Neural progenitor cell (in vitro differentiated cells): ENCODE results near the gene MAPK12. TPM values are rescaled to one million over a fixed set of nuclear protein-coding genes. Genes with fewer than 3 reads are reported as not detected.

ENCODE experiments used
- DNase-seq: peaks from one replicate; pipeline ENCODE4 v3.0.0-alpha.2; 2016; ENCODE audit warnings: low spot score
- H2AFZ ChIP-seq: fragments of 200-600 bp; sonication (generic); replicated peaks from 2 replicates; pipeline ENCODE4 v1.6.1; 2016; ENCODE audit warnings: antibody characterized with exemption
- H3F3A ChIP-seq: fragments of 200-600 bp; sonication (generic); 2 replicates; pipeline ENCODE4 v1.6.1; 2016; ENCODE audit warnings: antibody characterized with exemption, low read depth
- H3K27ac ChIP-seq: fragments of 200-600 bp; sonication (generic); 2 replicates; pipeline ENCODE4 v1.5.1; 2016; ENCODE audit warnings: mild to moderate bottlenecking
- H3K27me3 ChIP-seq: fragments of 200-600 bp; sonication (generic); 2 replicates; pipeline ENCODE4 v1.6.1; 2016; ENCODE audit warnings: mild to moderate bottlenecking, moderate library complexity
- H3K36me3 ChIP-seq: fragments of 200-600 bp; sonication (generic); 2 replicates; pipeline ENCODE4 v1.5.1; 2016
- H3K4me1 ChIP-seq: fragments of 200-600 bp; sonication (generic); 2 replicates; pipeline ENCODE4 v1.6.1; 2016; ENCODE audit warnings: mixed run types
- H3K4me2 ChIP-seq: fragments of 200-600 bp; sonication (generic); 2 replicates; pipeline ENCODE4 v1.6.1; 2016
- H3K4me3 ChIP-seq: fragments of 200-600 bp; sonication (generic); 2 replicates; pipeline ENCODE4 v1.5.1; 2016
- H3K79me2 ChIP-seq: fragments of 200-600 bp; sonication (generic); 2 replicates; pipeline ENCODE4 v1.6.1; 2016; ENCODE audit warnings: low read depth
- H3K9ac ChIP-seq: fragments of 200-600 bp; sonication (generic); 2 replicates; pipeline ENCODE4 v1.6.1; 2016
- H3K9me3 ChIP-seq: fragments of 200-600 bp; sonication (generic); 2 replicates; pipeline ENCODE4 v1.5.1; 2016; ENCODE audit warnings: low read depth
- H4K20me1 ChIP-seq: fragments of 200-600 bp; sonication (generic); 2 replicates; pipeline ENCODE4 v1.6.1; 2016; ENCODE audit warnings: low read depth
- H3K27ac Mint-ChIP-seq: 3 replicates; pipeline ENCODE4 v1.8.0; 2021; ENCODE audit warnings: mixed read lengths
- H3K27me3 Mint-ChIP-seq: 2 replicates; pipeline ENCODE4 v1.8.0; 2022; ENCODE audit warnings: low read depth, mild to moderate bottlenecking, inconsistent platforms, moderate library complexity, mixed read lengths; ENCODE audit not compliant: insufficient read depth
- H3K36me3 Mint-ChIP-seq: 3 replicates; pipeline ENCODE4 v1.8.0; 2021; ENCODE audit warnings: mixed read lengths
- H3K4me1 Mint-ChIP-seq: 3 replicates; pipeline ENCODE4 v1.8.0; 2021; ENCODE audit warnings: mixed read lengths
- H3K4me3 Mint-ChIP-seq: 3 replicates; pipeline ENCODE4 v1.8.0; 2021; ENCODE audit warnings: mild to moderate bottlenecking, moderate library complexity, mixed read lengths
- H3K9me3 Mint-ChIP-seq: 3 replicates; pipeline ENCODE4 v1.8.0; 2020; ENCODE audit warnings: mixed read lengths
- EZH2 ChIP-seq: fragments of 200-600 bp; sonication (generic); IDR thresholded peaks from 2 replicates; pipeline ENCODE4 v1.6.1; 2017; ENCODE audit warnings: antibody characterized with exemption, mild to moderate bottlenecking, moderate library complexity
- EZH2phosphoT487 ChIP-seq: fragments of 200-600 bp; sonication (generic); IDR thresholded peaks from 2 replicates; pipeline ENCODE4 v1.6.1; 2017; ENCODE audit warnings: antibody characterized with exemption
- total RNA-seq: library from RNA; depleted of rRNA; stranded (reverse); fragments of >200 nt; gene quantifications from 2 replicates; pipeline ENCODE4 v1.2.3, GENCODE V29; 2015; ENCODE audit warnings: low replicate concordance
- TF ChIP-seq, protein P1 (sequence below): fragments of 200-600 bp; sonication (generic); IDR thresholded peaks from 2 replicates; pipeline ENCODE4 v1.5.1; 2017; ENCODE audit warnings: antibody characterized with exemption, mild to moderate bottlenecking

Gene MAPK12
- 18.7 and 28.4 TPM in 2 replicates for total RNA-seq

DNA sequence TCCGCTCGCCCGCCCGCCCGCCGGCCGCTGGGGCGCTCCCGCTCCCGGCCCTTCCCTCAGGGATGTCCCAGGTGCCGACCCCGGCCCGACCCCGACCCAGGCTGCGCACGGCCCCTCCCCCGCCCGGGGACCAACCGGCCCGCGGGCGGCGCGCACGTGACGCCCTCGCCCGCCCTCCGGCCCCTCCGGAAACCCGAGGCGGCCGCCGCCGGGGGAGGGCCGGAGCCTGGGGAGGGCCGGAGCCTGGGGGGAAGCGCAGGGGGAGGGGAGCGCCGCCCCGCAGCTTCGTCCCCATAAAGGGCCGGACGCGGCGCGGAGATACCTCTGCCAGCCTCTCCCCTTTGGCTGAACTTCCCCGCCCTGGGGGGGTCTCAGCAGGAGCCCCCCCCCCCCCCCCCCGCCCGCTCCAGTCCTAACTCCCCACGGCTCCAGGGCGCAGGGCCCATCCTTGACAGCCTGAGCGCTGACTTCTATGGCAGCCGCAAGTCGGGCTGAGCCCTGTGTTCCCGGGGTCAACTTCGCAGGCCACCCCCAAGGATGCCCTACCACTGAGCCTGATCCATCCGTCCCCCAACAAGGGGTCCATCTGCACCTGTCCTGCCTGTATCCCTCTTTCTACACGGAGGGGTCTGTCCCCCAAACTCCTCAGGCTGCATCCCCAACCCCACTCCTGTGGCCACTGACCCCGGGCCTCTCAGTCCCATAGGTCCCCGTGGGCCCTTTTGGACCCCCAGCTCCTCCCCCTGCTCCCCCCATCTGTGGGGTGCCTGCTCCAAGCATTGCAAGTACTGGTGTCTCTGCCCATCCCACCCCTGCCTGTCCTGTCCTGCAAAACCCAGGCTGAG is at the start of gene MAPK12:
MAPK12 (minus strand) TSS at position 69 of the 845 bp plus-strand sequence. CDS start 174 bp downstream, outside the sequence.
- Mint-ChIP-seq H3K4me3 (peak within 1 kb of the TSS; percentile 85), H3K36me3 (no peaks in the 10 kb centered on the region), H3K4me1 (peaks cover 4% of the 10 kb centered on the region), H3K27me3 (peaks cover 8% of the 10 kb centered on the region), H3K27ac (no peak within 1 kb of the TSS), H3K9me3 (peaks cover 2% of the 10 kb centered on the region)
- Histone ChIP-seq H3K4me3 (peak within 1 kb of the TSS; percentile 74), H3F3A (peaks cover 5% of the 10 kb centered on the region), H3K9me3 (no peaks in the 10 kb centered on the region), H3K27ac (no peak within 1 kb of the TSS), H3K36me3 (no peaks in the 10 kb centered on the region), H3K4me1 (peaks cover 10% of the 10 kb centered on the region), H3K79me2 (no peaks in the 10 kb centered on the region), H3K4me2 (peak within 1 kb of the TSS; percentile 99), H4K20me1 (peaks cover 38% of the 10 kb centered on the region), H3K27me3 (peaks cover 64% of the 10 kb centered on the region), H3K9ac (no peak within 1 kb of the TSS), H2AFZ (peak within 1 kb of the TSS; percentile 31)
- DNase-seq = peak; percentile 87
- no peak for TF ChIP-seq EZH2

GRCh38 chr22:50310949-50311444 is 49.5 kb upstream of the MAPK12 start:
- H3K36me3 ChIP-seq = no peaks in the 10 kb centered on the region
- peaks cover 10% of the 10 kb centered on the region for H3K79me2 ChIP-seq
- DNase-seq = no peak
- Mint-ChIP-seq H3K27ac (no peak overlapping the region), H3K36me3 (peaks cover 3% of the 10 kb centered on the region), H3K4me3 (no peak overlapping the region), H3K4me1 (peaks cover 11% of the 10 kb centered on the region), H3K27me3 (peaks cover 3% of the 10 kb centered on the region), H3K9me3 (no peaks in the 10 kb centered on the region)
- H3K27me3 ChIP-seq = no peaks in the 10 kb centered on the region
- H3K4me1 ChIP-seq = peaks cover 20% of the 10 kb centered on the region
- H3K4me3 ChIP-seq = no peak overlapping the region
- peaks cover 21% of the 10 kb centered on the region for H3F3A ChIP-seq
- H3K9ac ChIP-seq = no peak overlapping the region
- TF ChIP-seq EZH2 = no peak
- TF ChIP-seq, protein P1, sequence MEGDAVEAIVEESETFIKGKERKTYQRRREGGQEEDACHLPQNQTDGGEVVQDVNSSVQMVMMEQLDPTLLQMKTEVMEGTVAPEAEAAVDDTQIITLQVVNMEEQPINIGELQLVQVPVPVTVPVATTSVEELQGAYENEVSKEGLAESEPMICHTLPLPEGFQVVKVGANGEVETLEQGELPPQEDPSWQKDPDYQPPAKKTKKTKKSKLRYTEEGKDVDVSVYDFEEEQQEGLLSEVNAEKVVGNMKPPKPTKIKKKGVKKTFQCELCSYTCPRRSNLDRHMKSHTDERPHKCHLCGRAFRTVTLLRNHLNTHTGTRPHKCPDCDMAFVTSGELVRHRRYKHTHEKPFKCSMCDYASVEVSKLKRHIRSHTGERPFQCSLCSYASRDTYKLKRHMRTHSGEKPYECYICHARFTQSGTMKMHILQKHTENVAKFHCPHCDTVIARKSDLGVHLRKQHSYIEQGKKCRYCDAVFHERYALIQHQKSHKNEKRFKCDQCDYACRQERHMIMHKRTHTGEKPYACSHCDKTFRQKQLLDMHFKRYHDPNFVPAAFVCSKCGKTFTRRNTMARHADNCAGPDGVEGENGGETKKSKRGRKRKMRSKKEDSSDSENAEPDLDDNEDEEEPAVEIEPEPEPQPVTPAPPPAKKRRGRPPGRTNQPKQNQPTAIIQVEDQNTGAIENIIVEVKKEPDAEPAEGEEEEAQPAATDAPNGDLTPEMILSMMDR = no peak
- TF ChIP-seq EZH2phosphoT487 = no peak
- H3K4me2 ChIP-seq = no peak overlapping the region
- H4K20me1 ChIP-seq = peaks cover 4% of the 10 kb centered on the region
- no peak overlapping the region for H2AFZ ChIP-seq
- H3K9me3 ChIP-seq = no peaks in the 10 kb centered on the region
- H3K27ac ChIP-seq = no peak overlapping the region

GRCh38 chr22:50310031-50310722 is 48.7 kb upstream of the MAPK12 start:
- H3K4me3 Mint-ChIP-seq = no peak overlapping the region
- H3K4me1 Mint-ChIP-seq = peaks cover 14% of the 10 kb centered on the region
- H4K20me1 ChIP-seq = peaks cover 12% of the 10 kb centered on the region
- H3K27ac Mint-ChIP-seq = peak overlapping the region; percentile 37
- H3K9me3 Mint-ChIP-seq = no peaks in the 10 kb centered on the region
- H3K36me3 ChIP-seq = no peaks in the 10 kb centered on the region
- H2AFZ ChIP-seq = no peak overlapping the region
- no peak overlapping the region for H3K4me2 ChIP-seq
- peaks cover 3% of the 10 kb centered on the region for H3K27me3 Mint-ChIP-seq
- no peak overlapping the region for H3K9ac ChIP-seq
- H3K27me3 ChIP-seq = no peaks in the 10 kb centered on the region
- peaks cover 5% of the 10 kb centered on the region for H3K36me3 Mint-ChIP-seq
- H3F3A ChIP-seq = peaks cover 21% of the 10 kb centered on the region
- TF ChIP-seq, protein P1 = no peak
- no peak overlapping the region for H3K27ac ChIP-seq
- H3K4me3 ChIP-seq = no peak overlapping the region
- peak; percentile 77 for DNase-seq
- no peaks in the 10 kb centered on the region for H3K9me3 ChIP-seq
- peaks cover 18% of the 10 kb centered on the region for H3K79me2 ChIP-seq
- peaks cover 25% of the 10 kb centered on the region for H3K4me1 ChIP-seq
